HTERT RPE-1 (cell line): ENCODE measurements around the gene FAM53B.
"Not testable (repeated sequence)": the region's sequence is repeated elsewhere in the genome, so short reads cannot be mapped to it uniquely, and the experiment has no call there.

Source experiments
- in situ Hi-C: fragments of 300-500 bp; cut with MboI; formaldehyde crosslinking; loops from 4 replicates; pipeline ENCODE4 v1.14.3; 2020; ENCODE audit warnings: low sequenced_read_pairs

The FAM53B gene

GRCh38 chr10:124591123-124591495, 153.1 kb downstream of the FAM53B start:
- in situ Hi-C loops: no loop called here

DNA sequence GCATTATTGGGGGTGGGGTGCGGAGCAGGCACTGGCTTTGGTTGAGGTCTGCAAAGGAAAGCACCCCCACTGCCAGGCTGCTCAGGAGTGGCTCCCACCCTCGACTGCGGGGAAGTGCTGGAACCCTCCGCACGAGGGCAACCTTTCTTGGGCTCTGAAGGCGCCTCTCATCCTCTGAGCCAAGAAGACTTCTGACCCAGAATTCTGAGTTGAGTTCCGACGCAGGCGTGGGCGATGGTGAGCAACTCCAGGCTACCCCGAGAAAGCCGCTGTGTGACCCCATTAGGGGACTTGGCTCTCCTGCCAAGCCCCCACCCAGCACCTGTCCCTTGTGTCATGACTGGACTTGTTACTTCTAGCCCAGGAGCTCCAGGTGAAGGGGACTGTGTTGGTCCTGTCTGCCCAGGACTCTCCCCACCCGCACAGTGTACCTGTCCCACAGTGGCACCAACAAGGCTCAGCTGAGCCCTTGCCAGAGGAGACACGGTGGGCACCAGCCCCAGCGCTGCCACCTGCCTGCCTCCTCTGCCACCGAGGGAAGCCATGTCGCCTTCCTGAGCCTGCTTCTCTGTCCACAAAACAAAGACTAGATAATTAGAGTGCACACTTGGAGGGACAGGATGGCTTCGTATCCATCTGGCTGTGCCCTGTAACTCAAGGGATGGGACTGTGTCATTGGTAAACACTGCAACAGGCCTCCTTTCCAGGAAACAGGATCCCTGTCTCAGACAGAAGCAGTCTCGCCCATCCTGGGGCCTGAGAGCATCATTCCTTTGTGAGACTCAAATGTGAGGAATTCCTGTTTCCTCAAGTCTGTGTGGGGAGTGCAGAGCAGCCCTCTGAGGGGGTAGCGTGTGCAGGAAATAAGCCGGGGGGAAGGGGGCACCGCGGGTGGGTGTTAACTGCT, 153.7 kb downstream of the FAM53B start:
- in situ Hi-C loops: no loop called here

- in situ Hi-C loops: no loop called here
Measured at GRCh38 chr10:124589491-124590041, 154.6 kb downstream of the FAM53B start.

DNA sequence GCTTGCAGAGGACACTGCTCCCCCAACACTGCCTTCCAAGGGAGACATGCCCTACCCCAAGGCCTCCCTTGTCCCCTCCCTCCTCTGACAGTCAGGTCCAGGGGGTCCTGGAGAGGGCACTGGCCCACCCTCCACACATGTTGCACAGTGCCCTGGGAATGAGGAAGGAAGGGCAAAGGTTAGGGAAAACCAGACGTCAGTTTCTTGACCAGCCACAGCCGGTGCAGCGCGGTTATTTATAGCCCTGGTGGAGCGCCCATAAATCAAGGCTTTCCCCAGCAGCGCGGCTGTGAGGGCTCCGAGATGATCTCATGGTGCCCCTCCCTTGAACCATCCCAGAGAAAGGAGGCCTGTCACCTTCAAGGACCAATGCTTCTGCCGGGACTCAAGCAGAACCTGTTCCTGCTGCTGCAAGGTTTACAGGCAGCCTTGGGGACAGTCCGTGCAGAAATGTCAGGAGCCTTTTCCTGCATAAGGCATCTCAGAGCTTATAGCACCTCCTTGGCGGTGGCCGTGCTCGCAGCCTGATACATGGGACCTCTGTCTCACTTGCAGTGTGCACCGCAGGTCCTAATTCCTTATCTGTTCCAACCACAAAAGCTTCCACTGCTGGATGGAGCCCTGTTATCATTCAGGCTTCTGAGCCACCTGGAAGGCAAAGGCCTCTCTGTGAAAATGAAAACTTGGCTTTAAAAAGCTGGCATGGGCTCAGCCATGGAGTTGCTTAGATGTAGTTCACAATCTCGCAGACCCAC, 155.3 kb downstream of the FAM53B start:
- in situ Hi-C loops: no loop called here

DNA sequence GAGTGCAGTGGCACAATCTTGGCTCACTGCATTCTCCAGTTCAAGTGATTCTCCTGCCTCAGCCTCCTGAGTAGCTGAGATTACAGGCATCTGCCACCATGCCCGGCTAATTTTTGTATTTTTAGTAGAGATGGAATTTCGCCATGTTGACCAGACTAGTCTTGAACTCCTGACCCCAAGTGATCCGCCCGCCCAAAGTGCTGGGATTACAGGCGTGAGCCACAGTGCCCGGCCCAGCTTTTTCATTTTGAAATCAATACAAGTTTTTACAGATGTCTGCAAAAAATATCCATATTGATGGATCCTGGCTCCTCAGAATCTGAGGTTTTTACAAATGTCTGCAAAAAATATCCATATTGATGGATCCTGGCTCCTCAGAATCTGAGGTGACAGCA, 155.8 kb downstream of the FAM53B start:
- in situ Hi-C loops: not testable (repeated sequence)

DNA sequence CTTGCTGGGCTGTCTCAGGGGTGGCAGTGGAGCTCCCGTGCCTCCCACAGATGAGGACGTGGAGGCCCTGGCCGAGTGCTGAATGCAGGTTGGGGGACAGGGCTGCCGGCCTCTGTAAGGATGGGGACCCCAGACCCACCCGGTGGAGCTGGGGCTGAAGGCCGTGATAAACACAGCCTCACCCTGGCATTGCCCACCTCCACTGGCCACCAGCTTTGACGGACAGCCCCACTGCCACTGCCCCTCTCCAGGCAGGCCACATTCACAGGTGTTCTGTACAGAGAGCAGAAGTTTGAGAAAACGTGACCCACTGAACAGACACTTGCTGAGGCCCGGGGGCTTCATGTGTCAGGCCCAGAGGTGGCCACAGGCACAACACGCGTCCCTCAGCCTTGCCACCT, 156.4 kb downstream of the FAM53B start:
- in situ Hi-C loops: no loop called here

DNA sequence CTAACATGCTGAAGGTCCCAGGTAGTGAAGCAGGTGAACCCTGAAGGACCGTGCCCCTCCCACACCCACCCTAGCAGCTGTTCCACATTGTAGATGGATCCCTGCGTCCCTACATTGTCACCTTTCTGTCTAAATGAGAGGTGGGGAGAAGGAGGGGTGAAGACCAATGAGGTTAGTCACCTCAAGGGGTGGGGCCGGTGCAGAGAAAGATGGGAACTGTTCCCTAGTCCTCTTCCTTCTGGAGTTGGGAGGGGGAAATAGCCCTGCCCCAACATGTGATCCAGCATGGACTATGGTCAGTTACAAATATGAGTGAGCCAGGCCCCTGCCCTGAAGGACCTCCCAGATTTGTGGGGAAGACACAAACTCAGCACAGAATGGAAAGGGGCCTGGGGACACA, 158.0 kb downstream of the FAM53B start:
- in situ Hi-C loops: no loop called here

- in situ Hi-C loops: no loop called here
Measured at GRCh38 chr10:124579011-124579399, 165.2 kb downstream of the FAM53B start.

- in situ Hi-C loops: no loop called here
Measured at GRCh38 chr10:124578231-124579010, 165.8 kb downstream of the FAM53B start.

- in situ Hi-C loops: no loop called here
Measured at GRCh38 chr10:124577651-124578050, 166.5 kb downstream of the FAM53B start.

GRCh38 chr10:124576526-124577420, 167.4 kb downstream of the FAM53B start:
- in situ Hi-C loops: no loop called here

DNA sequence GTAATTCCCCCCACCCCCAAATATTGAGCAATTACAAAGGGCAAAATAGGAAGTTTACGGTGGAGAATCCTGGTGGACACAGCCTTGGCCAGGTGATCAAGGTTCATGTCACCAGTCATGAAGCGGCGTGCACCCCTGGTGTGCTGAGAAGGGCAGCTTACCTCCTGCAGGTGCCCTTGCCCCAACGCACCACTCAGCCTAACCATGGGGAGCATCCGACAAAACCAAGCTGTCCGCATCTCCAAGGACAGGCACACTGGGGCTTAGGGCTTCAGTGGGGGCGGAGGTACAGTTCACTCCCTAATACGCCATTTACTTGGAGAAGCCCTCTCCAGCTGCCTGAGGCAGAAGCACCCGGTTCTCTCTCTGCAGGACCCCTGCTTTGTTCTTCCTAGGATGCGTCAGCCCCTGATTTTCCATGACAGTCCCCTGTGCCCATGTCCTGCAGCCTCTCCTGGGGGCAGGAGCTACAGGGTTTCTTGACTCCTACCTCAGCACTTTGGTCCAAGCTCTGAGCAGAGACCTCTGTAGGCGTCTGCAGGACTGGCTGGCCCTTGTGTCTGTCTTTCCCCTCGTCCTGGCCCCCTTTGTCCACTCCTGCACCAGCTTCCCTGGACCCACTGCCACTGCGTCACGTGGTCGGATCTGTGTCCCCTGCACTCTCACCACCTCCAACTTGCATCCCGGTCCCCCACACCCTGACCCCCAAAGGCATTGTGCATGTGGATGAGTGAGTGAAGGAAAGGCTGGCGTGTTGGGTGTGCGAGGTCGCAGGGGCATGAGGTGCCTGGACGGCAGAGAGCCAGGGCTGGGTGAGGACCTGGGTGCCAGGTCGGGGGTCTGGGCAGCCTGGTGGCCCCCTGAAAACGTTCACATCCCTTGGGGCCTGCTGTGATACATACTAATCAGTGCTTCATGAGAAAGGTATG, 168.8 kb downstream of the FAM53B start:
- in situ Hi-C loops: no loop called here

GRCh38 chr10:124574456-124575070, 169.6 kb downstream of the FAM53B start:
- in situ Hi-C loops: no loop called here

GRCh38 chr10:124573726-124574455, 170.3 kb downstream of the FAM53B start:
- in situ Hi-C loops: no loop called here

DNA sequence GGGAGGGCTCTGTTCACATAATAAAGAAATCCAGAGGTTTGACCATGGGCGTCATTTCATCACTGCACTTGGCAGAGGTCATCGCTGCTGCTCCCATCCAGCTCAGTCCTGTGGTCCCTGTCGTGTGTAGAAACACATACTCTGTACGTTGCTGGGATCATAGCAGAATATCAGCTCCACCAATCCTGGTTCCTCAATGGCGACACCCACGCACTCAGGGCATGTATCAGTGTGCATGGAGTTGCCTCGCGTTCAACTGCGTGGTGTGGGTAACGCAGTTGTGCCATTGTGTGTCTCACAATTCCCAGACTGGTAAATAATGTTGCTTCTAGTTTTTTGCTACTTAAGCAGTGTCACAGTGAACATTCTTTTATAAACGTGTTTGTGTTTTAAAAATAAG, 171.4 kb downstream of the FAM53B start:
- in situ Hi-C loops: no loop called here

DNA sequence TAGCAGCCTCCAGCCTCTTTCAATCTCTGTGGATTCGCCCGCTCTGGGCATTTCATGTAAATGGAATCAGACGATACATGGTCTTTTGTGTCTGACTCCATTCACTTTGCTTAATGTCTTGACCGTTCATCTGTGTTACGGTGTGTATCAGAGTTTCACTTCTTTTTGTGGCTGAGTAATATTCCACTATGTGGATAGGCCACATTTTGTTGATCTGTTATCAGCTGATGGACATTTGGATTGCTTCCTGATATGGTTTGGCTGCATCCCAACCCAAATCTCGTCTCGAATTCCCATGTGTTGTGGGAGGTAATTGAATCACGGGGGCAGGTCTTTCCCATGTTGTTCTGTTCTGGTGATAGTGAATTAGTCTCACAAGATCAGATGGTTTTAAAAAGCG, 173.5 kb downstream of the FAM53B start:
- in situ Hi-C loops: no loop called here

DNA sequence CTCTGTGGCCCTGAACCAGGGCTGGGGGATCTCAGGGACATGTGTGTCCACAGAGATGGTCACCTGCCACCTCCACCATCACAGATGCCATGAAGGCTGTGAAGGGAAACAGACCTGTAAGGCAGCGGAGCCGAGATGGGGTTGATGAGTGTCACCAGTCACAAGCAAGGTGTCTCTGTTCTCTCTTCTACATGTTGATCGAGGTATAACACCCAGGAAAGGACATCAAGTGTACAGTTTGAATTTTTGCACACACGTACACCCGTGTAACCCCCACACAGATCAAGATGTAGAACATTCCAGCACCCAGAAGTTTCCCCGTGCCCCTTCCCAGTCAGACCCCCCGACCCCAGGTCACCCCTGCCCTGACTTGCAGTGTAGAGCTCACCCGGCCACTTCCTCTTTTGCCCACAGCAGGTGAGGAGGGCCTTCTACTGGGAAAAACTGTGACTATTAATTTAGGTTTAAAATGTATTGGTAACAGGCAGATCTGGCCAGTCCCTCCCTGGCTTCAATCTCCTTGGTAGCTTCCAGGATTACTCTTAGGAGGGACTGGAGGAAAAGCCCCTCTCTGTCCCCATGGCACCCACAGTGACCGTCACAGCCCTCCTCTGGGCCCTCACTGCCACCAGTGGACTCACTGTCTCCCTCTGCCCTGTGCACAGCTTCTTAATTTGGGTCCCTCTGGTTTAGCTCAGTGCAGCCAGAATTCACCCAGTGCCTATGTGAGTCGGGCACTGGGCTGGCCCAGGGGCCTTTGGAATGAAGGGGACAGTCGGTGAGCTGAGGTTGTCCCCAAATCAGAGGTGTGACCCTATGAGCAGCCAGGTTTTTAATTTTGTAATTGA, 174.3 kb downstream of the FAM53B start:
- in situ Hi-C loops: no loop called here
